SU-DHL-6 (cell line): ENCODE data around the gene ITPRIPL1.

Experiments
- H2AFZ ChIP-seq: fragments of 200-600 bp; sonication (generic); 2 replicates; pipeline ENCODE4 v1.6.1; 2014; ENCODE audit warnings: low read depth, mild to moderate bottlenecking, moderate library complexity, mixed read lengths, antibody characterized with exemption, low read length; ENCODE audit not compliant: severe bottlenecking
- H3F3A ChIP-seq: fragments of 200-600 bp; shearing (Covaris generic); 2 replicates; pipeline ENCODE4 v1.6.0; 2016; ENCODE audit warnings: antibody characterized with exemption, mild to moderate bottlenecking; ENCODE audit not compliant: insufficient read depth
- H3K27ac ChIP-seq: fragments of 200-600 bp; sonication (generic); 2 replicates; pipeline ENCODE4 v1.5.1; 2016; ENCODE audit warnings: low read depth, mild to moderate bottlenecking, low read length, moderate library complexity, mixed read lengths
- H3K27me3 ChIP-seq: fragments of 200-600 bp; sonication (generic), shearing (Covaris generic); 2 replicates; pipeline ENCODE4 v1.6.0; 2014; ENCODE audit warnings: mild to moderate bottlenecking, low read length
- H3K36me3 ChIP-seq: fragments of 200-600 bp; sonication (generic); 2 replicates; pipeline ENCODE4 v1.6.1; 2014; ENCODE audit warnings: mild to moderate bottlenecking, low read length, mixed read lengths
- H3K4me2 ChIP-seq: fragments of 300-600, 200-600 bp; shearing (Covaris generic), sonication (generic); 2 replicates; pipeline ENCODE4 v1.6.0; 2014; ENCODE audit warnings: low read length, low read depth, mild to moderate bottlenecking; ENCODE audit not compliant: poor library complexity, severe bottlenecking
- H3K4me3 ChIP-seq: fragments of 200-600 bp; sonication (generic); 2 replicates; pipeline ENCODE4 v1.5.1; 2014; ENCODE audit warnings: antibody characterized with exemption, low read length, mild to moderate bottlenecking, mixed read lengths; ENCODE audit not compliant: insufficient read depth, poor library complexity, severe bottlenecking
- H3K79me2 ChIP-seq: fragments of 200-600 bp; sonication (generic); 2 replicates; pipeline ENCODE4 v1.6.1; 2014; ENCODE audit warnings: mild to moderate bottlenecking, low read length, moderate library complexity; ENCODE audit not compliant: insufficient read depth
- H3K9ac ChIP-seq: fragments of 200-600 bp; sonication (generic); 2 replicates; pipeline ENCODE4 v1.7.0; 2014; ENCODE audit warnings: mild to moderate bottlenecking, low read length
- H3K9me2 ChIP-seq: fragments of 200-600 bp; sonication (generic); replicated peaks from 2 replicates; pipeline ENCODE4 v1.6.1; 2014; ENCODE audit warnings: low read length; ENCODE audit not compliant: insufficient read depth
- H3K9me3 ChIP-seq: fragments of 200-600 bp; sonication (generic); 2 replicates; pipeline ENCODE4 v1.6.1; 2014; ENCODE audit warnings: low read length, mixed read lengths; ENCODE audit not compliant: insufficient read depth
- H4K20me1 ChIP-seq: fragments of 200-600 bp; sonication (generic); 2 replicates; pipeline ENCODE4 v1.6.1; 2014; ENCODE audit warnings: low read depth, mild to moderate bottlenecking, antibody characterized with exemption, low read length, moderate library complexity, mixed read lengths
- EZH2phosphoT487 ChIP-seq: fragments of 200-600 bp; sonication (generic), shearing (Covaris generic); conservative IDR thresholded peaks from 2 replicates; pipeline ENCODE4 v1.6.1; 2018; ENCODE audit warnings: mild to moderate bottlenecking, antibody characterized with exemption, low read length, moderate library complexity, mixed read lengths
- TF ChIP-seq, protein P1 (sequence below): fragments of 200-600 bp; sonication (generic); IDR thresholded peaks from one replicate; pipeline ENCODE4 v1.5.1; 2017; ENCODE audit warnings: antibody characterized with exemption, mild to moderate bottlenecking, low read length, moderate library complexity; ENCODE audit not compliant: insufficient read depth, poor library complexity, severe bottlenecking

The ITPRIPL1 gene

DNA sequence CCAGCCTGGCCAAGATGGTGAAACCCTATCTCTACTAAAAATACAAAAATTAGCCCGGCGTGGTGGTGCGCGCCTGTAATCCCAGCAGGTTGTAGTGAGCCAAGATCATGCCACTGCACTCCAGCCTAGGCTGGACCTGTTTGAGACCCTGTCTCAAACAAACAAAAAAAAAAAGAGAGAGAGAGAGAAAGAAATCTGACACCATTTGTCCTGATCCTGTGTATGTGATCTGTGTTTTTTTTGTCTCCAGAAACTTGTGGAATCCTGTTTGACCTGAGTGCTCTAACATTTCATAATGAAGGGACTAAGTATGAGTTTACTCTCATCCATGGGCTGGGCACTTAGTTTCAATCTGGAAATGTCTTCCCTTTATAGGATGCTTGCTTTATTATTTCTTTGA lies 6.4 kb upstream of the ITPRIPL1 start:
- Histone ChIP-seq H3K9me3 (no peaks in the 10 kb centered on the region), H3K9me2 (no peaks in the 10 kb centered on the region), H2AFZ (no peak overlapping the region), H3K9ac (no peak overlapping the region), H4K20me1 (no peaks in the 10 kb centered on the region), H3F3A (peaks cover 14% of the 10 kb centered on the region), H3K4me2 (peak overlapping the region; percentile 75), H3K79me2 (peaks cover 27% of the 10 kb centered on the region), H3K36me3 (no peaks in the 10 kb centered on the region), H3K27ac (peak overlapping the region; percentile 24; the same call in 1 of the 2 replicates), H3K4me3 (no peak overlapping the region), H3K27me3 (no peaks in the 10 kb centered on the region)
- TF ChIP-seq, protein P1, sequence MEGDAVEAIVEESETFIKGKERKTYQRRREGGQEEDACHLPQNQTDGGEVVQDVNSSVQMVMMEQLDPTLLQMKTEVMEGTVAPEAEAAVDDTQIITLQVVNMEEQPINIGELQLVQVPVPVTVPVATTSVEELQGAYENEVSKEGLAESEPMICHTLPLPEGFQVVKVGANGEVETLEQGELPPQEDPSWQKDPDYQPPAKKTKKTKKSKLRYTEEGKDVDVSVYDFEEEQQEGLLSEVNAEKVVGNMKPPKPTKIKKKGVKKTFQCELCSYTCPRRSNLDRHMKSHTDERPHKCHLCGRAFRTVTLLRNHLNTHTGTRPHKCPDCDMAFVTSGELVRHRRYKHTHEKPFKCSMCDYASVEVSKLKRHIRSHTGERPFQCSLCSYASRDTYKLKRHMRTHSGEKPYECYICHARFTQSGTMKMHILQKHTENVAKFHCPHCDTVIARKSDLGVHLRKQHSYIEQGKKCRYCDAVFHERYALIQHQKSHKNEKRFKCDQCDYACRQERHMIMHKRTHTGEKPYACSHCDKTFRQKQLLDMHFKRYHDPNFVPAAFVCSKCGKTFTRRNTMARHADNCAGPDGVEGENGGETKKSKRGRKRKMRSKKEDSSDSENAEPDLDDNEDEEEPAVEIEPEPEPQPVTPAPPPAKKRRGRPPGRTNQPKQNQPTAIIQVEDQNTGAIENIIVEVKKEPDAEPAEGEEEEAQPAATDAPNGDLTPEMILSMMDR, result no peak
- no peak for TF ChIP-seq EZH2phosphoT487

DNA sequence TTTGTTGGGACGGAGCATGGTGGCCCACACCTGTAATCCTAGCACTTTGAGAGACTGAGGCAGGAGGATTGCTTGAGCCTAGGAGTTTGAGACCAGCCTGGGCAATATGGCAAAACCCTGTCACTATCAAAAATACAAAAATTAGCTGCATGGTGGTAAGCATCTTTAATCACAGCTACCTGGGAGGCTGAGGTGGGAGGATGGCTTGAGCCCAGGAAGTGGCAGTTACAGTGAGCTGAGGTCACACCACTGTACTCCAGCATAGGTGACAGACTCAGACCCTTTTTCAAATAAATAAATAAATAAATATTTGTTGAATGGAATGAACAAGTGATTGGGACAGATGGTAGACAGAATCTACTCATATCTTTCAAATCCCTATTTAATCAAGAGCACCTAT lies 5.7 kb upstream of the ITPRIPL1 start:
- H3K9me2 ChIP-seq, result no peaks in the 10 kb centered on the region
- peak overlapping the region; percentile 24; the same call in 1 of the 2 replicates for H3K27ac ChIP-seq
- H3K79me2 ChIP-seq, result peaks cover 27% of the 10 kb centered on the region
- no peaks in the 10 kb centered on the region for H3K9me3 ChIP-seq
- peak overlapping the region; percentile 66 for H3K4me3 ChIP-seq
- H3F3A ChIP-seq, result peaks cover 14% of the 10 kb centered on the region
- no peaks in the 10 kb centered on the region for H4K20me1 ChIP-seq
- peak overlapping the region; percentile 80 for H3K9ac ChIP-seq
- H3K27me3 ChIP-seq, result no peaks in the 10 kb centered on the region
- H2AFZ ChIP-seq, result no peak overlapping the region
- H3K4me2 ChIP-seq, result peak overlapping the region; percentile 75
- TF ChIP-seq, protein P1, result no peak
- TF ChIP-seq EZH2phosphoT487, result no peak
- no peaks in the 10 kb centered on the region for H3K36me3 ChIP-seq

GRCh38 chr2:96320326-96320725 lies 4.8 kb upstream of the ITPRIPL1 start:
- H3K9me3 ChIP-seq, result no peaks in the 10 kb centered on the region
- H3K4me3 ChIP-seq, result peak overlapping the region; percentile 66
- H3F3A ChIP-seq, result peaks cover 14% of the 10 kb centered on the region
- H3K36me3 ChIP-seq, result no peaks in the 10 kb centered on the region
- peaks cover 31% of the 10 kb centered on the region for H3K79me2 ChIP-seq
- no peaks in the 10 kb centered on the region for H3K9me2 ChIP-seq
- H3K27ac ChIP-seq, result peak overlapping the region; percentile 84
- H3K27me3 ChIP-seq, result no peaks in the 10 kb centered on the region
- peak overlapping the region; percentile 75 for H3K4me2 ChIP-seq
- peak overlapping the region; percentile 80 for H3K9ac ChIP-seq
- TF ChIP-seq, protein P1, result no peak
- TF ChIP-seq EZH2phosphoT487, result no peak
- peak overlapping the region; percentile 35 for H2AFZ ChIP-seq
- H4K20me1 ChIP-seq, result no peaks in the 10 kb centered on the region
